Lower lobe of right lung (tissue), 2 donors: ENCODE results near the gene TTYH2. TPM values are rescaled to one million over a fixed set of nuclear protein-coding genes. Genes with fewer than 3 reads are reported as not detected.
A peak's percentile ranks its signal among the peaks of the same experiment; 100 is the strongest.

ENCODE experiments used
- ATAC-seq, 2 donors: fragments of 200-7000 bp; cut with Tn5 transposase; one replicate each; pipeline ENCODE4 v1.9.1; 2020 to 2022; ENCODE audit warnings: mild to moderate bottlenecking in 2 of 2, moderate library complexity in 2 of 2
- DNase-seq: peaks from one replicate; pipeline ENCODE4 v3.0.0-alpha.2; 2020
- H3K27ac ChIP-seq: fragments of 200-600 bp; one replicate; pipeline ENCODE4 v1.8.0; 2022
- H3K27me3 ChIP-seq: fragments of 200-600 bp; one replicate; pipeline ENCODE4 v1.8.0; 2022; ENCODE audit warnings: low read depth
- H3K36me3 ChIP-seq: fragments of 200-600 bp; one replicate; pipeline ENCODE4 v1.8.0; 2022; ENCODE audit warnings: mild to moderate bottlenecking
- H3K4me1 ChIP-seq: fragments of 200-600 bp; one replicate; pipeline ENCODE4 v1.8.0; 2022
- H3K4me3 ChIP-seq: fragments of 200-600 bp; one replicate; pipeline ENCODE4 v1.8.0; 2022; ENCODE audit warnings: mild to moderate bottlenecking
- H3K9me3 ChIP-seq: fragments of 200-600 bp; one replicate; pipeline ENCODE4 v1.8.0; 2022
- CTCF ChIP-seq: fragments of 200-600 bp; IDR thresholded peaks from one replicate; pipeline ENCODE4 v1.8.0; 2022; ENCODE audit warnings: antibody characterized with exemption, mild to moderate bottlenecking
- intact Hi-C: fragments of 100-400 bp; cut with DNase I; formaldehyde crosslinking; loops from one replicate; pipeline ENCODE4 v1.11.0; 2022
- total RNA-seq: library from RNA; stranded (reverse); fragmentation: NEBNext Ultra II Directional; extraction: Animal tissue kit (Norgen Biotek cat#: 25700); gene quantifications from one replicate; pipeline ENCODE4 v1.2.1, GENCODE V29; 2021
- donor health status: DM: no; HTN: yes; CAD: no; lungs with severe emphysema.

TTYH2 gene
- total RNA-seq, 1 donor from 2014 or later = 7.7 TPM

DNA sequence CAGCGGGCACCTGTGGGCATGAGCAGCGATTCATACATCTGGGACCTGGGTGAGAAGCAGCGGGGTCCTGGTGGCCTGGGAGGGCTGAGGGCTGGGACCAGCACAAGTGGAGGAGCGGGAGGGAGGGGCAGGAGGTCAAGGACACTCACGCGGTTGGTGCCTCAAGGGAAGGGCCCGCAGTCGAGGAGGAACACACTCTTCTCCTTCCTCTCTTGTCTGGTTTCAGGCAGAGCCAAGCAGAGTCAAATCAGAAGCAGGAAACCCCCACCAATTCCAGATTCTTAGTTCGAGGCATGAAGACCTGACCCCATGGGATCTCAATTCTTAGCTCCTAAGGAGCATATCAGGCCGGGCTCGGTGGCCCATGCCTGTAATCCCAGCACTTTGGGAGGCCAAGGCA lies 76.3 kb downstream of the TTYH2 start:
- no peak for DNase-seq
- no peak for TF ChIP-seq CTCF
- intact Hi-C loops = no loop called here

DNA sequence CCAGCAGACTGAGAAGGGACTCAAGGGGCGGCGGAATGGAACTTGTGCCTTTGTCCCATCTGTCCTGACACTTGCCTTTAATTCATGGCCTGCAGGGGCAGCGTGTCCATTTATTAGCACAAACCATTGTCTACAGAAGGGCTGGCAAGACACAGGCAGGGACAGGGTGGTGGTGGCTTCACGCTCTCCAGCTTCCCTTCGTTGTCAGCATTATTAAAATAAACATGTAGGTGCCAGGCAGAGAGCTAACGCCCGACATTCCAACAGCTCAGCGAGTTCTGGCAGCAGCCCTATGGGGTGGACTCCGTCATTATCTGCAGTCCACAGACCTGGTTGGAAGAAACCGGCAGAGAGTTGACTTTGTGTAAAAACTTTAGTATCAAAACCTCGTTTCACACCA lies 77.0 kb downstream of the TTYH2 start:
- DNase-seq (no peak), ATAC-seq (no peak)
- Histone ChIP-seq H3K4me3 (no peak overlapping the region), H3K27me3 (no peaks in the 10 kb centered on the region), H3K36me3 (no peaks in the 10 kb centered on the region), H3K9me3 (no peaks in the 10 kb centered on the region), H3K27ac (no peak overlapping the region), H3K4me1 (no peaks in the 10 kb centered on the region)
- intact Hi-C loops = no loop called here
- no peak for TF ChIP-seq CTCF

More for the DNA sequence above, 76.3 kb downstream of the TTYH2 start:
- no peaks in the 10 kb centered on the region for H3K4me1 ChIP-seq
- H3K9me3 ChIP-seq = no peaks in the 10 kb centered on the region
- H3K27ac ChIP-seq = no peak overlapping the region
- no peaks in the 10 kb centered on the region for H3K27me3 ChIP-seq
- no peak for ATAC-seq
- H3K36me3 ChIP-seq = no peaks in the 10 kb centered on the region
- no peak overlapping the region for H3K4me3 ChIP-seq

DNA sequence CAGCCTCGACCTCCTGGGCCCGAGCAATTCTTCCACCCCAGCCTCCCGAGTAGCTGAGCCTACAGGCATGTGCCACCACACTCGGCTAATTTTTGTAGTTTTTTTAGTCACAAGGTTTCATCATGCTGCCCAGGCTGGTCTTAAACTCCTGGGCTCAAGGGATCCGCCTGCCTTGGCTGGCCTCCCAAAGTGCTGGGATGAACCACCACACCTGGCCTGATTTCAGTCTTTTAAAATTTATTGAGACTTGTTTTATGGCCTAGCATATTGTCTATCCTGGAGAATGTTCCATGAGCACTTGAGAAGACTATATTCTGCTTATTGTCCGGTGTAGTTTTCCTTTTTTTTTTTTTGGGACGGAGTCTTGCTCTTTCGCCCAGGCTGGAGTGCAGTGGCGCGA lies 79.1 kb downstream of the TTYH2 start:
- H3K4me3 ChIP-seq = no peak overlapping the region
- intact Hi-C loops = no loop called here
- ATAC-seq (no peak), DNase-seq (no peak)
- no peaks in the 10 kb centered on the region for H3K36me3 ChIP-seq
- peaks cover 4% of the 10 kb centered on the region for H3K4me1 ChIP-seq
- no peak for TF ChIP-seq CTCF
- no peaks in the 10 kb centered on the region for H3K9me3 ChIP-seq
- H3K27me3 ChIP-seq = no peaks in the 10 kb centered on the region
- H3K27ac ChIP-seq = no peak overlapping the region

- DNase-seq = no peak
- intact Hi-C loops = no loop called here
- no peak for TF ChIP-seq CTCF
- Histone ChIP-seq H3K4me3 (no peak overlapping the region), H3K27me3 (no peaks in the 10 kb centered on the region), H3K9me3 (no peaks in the 10 kb centered on the region), H3K36me3 (no peaks in the 10 kb centered on the region), H3K4me1 (peaks cover 4% of the 10 kb centered on the region), H3K27ac (no peak overlapping the region)
- ATAC-seq = peak; percentile 68 to 71
Measured at GRCh38 chr17:74295625-74296547, 82.5 kb downstream of the TTYH2 start.

GRCh38 chr17:74296548-74296936 lies 83.2 kb downstream of the TTYH2 start:
- ATAC-seq (peak; percentile 70 to 76), DNase-seq (peak; percentile 60)
- no peak overlapping the region for H3K4me3 ChIP-seq

More at GRCh38 chr17:74296548-74296936, 83.2 kb downstream of the TTYH2 start:
- H3K4me1 ChIP-seq = peaks cover 4% of the 10 kb centered on the region
- no peak overlapping the region for H3K27ac ChIP-seq
- intact Hi-C loops = no loop called here
- no peaks in the 10 kb centered on the region for H3K36me3 ChIP-seq
- H3K9me3 ChIP-seq = no peaks in the 10 kb centered on the region
- no peaks in the 10 kb centered on the region for H3K27me3 ChIP-seq
- peak; percentile 54 for TF ChIP-seq CTCF
